ENCODE measurements around the gene SPDYE18. TPM values are rescaled to one million over a fixed set of nuclear protein-coding genes. Genes with fewer than 3 reads are reported as not detected.
"Not testable (repeated sequence)": the region's sequence is repeated elsewhere in the genome, so short reads cannot be mapped to it uniquely, and the experiment has no call there.

Gene SPDYE18, protein sequence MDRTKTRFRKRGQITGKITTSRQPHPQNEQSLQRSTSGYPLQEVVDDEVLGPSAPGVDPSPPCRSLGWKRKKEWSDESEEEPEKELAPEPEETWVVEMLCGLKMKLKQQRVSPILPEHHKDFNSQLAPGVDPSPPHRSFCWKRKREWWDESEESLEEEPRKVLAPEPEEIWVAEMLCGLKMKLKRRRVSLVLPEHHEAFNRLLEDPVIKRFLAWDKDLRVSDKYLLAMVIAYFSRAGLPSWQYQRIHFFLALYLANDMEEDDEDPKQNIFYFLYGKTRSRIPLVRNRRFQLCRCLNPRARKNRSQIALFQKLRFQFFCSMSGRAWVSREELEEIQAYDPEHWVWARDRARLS
- total RNA-seq (2013; cell fraction: nucleolus; rRNA removed), result 0.69 TPM in 1 of 2 replicates, not detected in the other
- total RNA-seq (2014; rRNA removed), result 0.16 and 0.23 TPM in 2 replicates
- 0.27 TPM in 1 of 2 replicates, not detected in the other for total RNA-seq (2014; rRNA removed; fragmentation: Illumina TruSeq; extraction: Trizol)
- total RNA-seq (2021), result 0.74 TPM in 1 of 2 replicates, not detected in the other
- not detected for polyA plus RNA-seq (2011; ENCODE audit: low read depth)
- polyA plus RNA-seq (2011; rRNA removed), result 0.20 and 0.23 TPM in 2 replicates
- 0.07 and 0.27 TPM in 2 replicates for polyA plus RNA-seq (2011; cell fraction: cytosol; rRNA removed)
- polyA plus RNA-seq (2011; cell fraction: nucleus; rRNA removed), result 0.20 and 0.33 TPM in 2 replicates
- not detected in 2 replicates for polyA plus RNA-seq (2012)
- polyA plus RNA-seq (2014; fragmentation: Illumina TruSeq; extraction: Trizol), result 0.29 TPM in 1 of 2 replicates, not detected in the other
- polyA plus RNA-seq (2014; fragmentation: Nextera tagmentation; extraction: Ambion mirVana), result not detected
- 0.56 TPM in 1 of 2 replicates, not detected in the other for polyA plus RNA-seq (2014; rRNA removed)
- polyA plus RNA-seq (2016; fragmentation: Nextera tagmentation; extraction: Ambion mirVana), result under 1 TPM in 1 of 2 experiments, not detected in 1; 0.39 TPM
- polyA minus RNA-seq (2011; rRNA and poly(A)+ RNA removed), result not detected in 2 replicates
- not detected in 2 replicates for polyA minus RNA-seq (2011; cell fraction: cytosol; rRNA and poly(A)+ RNA removed)
- 0.38 TPM in 1 of 2 replicates, not detected in the other for polyA minus RNA-seq (2011; cell fraction: nucleus; rRNA and poly(A)+ RNA removed)
- percentile 31 among the genes with signal in this experiment for Bru-seq, nascent RNA
- percentile 33 among the genes with signal in this experiment for BruChase-seq, experiment 1, labeled RNA remaining after a 6-hour chase
- percentile 36 among the genes with signal in this experiment for BruChase-seq, experiment 2, labeled RNA remaining after a 2-hour chase
- long read RNA-seq, experiment 1, result 0 reads
- long read RNA-seq, experiment 2, partial matches to known transcripts, result 0 of 5 reads
- long read RNA-seq, experiment 2, other reads (novel, unspliced or antisense), result 5 of 5 reads

DNA sequence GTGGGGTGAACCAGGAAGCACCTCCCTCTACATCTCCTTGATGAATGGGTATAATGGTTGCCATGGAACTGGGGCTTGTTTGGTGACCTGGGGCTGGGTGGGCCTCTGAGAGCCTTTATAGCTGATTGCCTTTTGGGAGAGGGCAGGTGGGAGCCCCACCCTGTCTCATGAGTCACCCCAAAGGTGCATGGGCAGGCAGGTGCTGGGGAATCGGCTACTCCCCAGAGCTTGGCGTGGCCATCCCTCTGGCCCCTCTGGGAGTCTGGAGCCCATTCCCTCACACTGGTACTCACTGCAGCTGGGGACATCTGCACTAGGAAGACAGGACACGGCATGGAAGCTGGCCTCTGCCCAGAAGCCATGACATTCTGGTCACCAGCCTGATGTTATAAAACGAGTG is at the start of gene SPDYE18:
TSS of gene SPDYE18 (minus strand) at position 2 of the 400 bp plus-strand sequence. CDS start 2,046 bp downstream, outside the sequence.
- H3K36me3 ChIP-seq (ENCODE audit: control insufficient read depth in 2 of 2, insufficient read depth in 2 of 2, low read length in 1 of 2); DNase-seq (ENCODE audit: low read depth, low spot score); in situ Hi-C loops (cut with MboI); H3K27me3 ChIP-seq (replicated peaks in 1 of 2; ENCODE audit: control insufficient read depth in 2 of 2, insufficient read depth in 2 of 2, low read length in 1 of 2); H4K20me1 ChIP-seq (ENCODE audit: control insufficient read depth, insufficient read depth); SMC1A ChIA-PET (ENCODE audit: uncharacterized antibody, unreplicated experiment); H3K4me2 ChIP-seq (ENCODE audit: control insufficient read depth, insufficient read depth); H3K9ac ChIP-seq (ENCODE audit: control insufficient read depth, insufficient read depth, low read length); H3K79me2 ChIP-seq (ENCODE audit: control insufficient read depth, insufficient read depth, low read length); H3K4me1 ChIP-seq (ENCODE audit: control insufficient read depth, insufficient read depth, low read length); CTCF ChIA-PET; intact Hi-C loops (cut with micrococcal nuclease; ENCODE audit: unreplicated experiment); H2AFZ ChIP-seq (ENCODE audit: control insufficient read depth, low read depth, low read length); RAD21 ChIA-PET (ENCODE audit: unreplicated experiment); BruUV-seq (replicated peaks); POLR2A ChIA-PET; H3K9me3 ChIP-seq (replicated peaks; ENCODE audit: control insufficient read depth, insufficient read depth, low read length); H3K27ac ChIP-seq (ENCODE audit: control insufficient read depth, insufficient read depth); FAIRE-seq; ATAC-seq; H3K4me3 ChIP-seq: not testable (repeated sequence)
- WGBS (ENCODE audit: insufficient coverage, insufficient replicate concordance, low lambda C conversion rate, missing lambda C conversion rate), result 61% methylated on average over 3 of the region's 4 CpGs

DNA sequence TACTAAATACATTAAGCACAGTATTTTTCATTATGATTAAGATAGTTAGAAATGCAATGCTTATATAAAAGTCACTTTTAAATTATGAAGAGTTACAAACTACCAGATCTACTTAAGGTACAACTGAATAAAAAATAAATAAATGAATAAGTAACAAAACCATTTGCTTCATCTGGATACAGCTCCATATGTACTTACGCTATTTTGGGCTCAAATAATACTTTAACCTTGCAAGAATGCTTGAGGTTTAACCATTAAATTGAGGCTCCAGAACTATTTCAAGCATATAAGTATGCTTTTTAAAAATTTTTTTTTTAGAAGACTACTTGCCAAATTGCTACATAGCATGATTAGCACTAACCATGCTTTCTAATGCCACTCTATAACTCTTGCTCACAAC is 46.0 kb upstream of the SPDYE18 start:
- in situ Hi-C loops (cut with MboI); BruUV-seq (replicated peaks): not testable (repeated sequence)
- 100% methylated on average over 1 of the region's 1 CpG for WGBS (ENCODE audit: insufficient coverage, insufficient replicate concordance, low lambda C conversion rate, missing lambda C conversion rate)

DNA sequence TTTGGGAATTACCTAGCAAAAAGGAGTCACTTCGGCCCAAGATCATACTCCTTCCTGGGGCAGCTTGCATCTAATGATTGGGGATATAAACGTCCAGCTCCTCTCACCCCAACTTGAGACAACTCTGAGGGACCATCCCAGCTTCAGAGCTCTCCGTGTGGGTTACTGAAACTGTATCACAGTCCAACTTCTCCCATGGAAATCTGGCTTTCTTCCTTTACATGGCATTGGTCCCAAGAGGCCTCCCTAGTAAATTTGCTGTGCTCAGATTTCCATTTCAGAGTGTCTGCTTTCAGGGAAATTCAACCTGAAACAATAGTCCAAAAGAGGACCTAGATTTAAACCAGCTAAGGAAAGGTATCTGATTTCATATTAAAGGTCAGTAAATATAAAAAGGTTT is 45.3 kb upstream of the SPDYE18 start:
- H3K27me3 ChIP-seq (replicated peaks in 1 of 2; ENCODE audit: control insufficient read depth in 2 of 2, insufficient read depth in 2 of 2, low read length in 1 of 2); H3K79me2 ChIP-seq (ENCODE audit: control insufficient read depth, insufficient read depth, low read length); H3K4me2 ChIP-seq (ENCODE audit: control insufficient read depth, insufficient read depth); DNase-seq (ENCODE audit: low read depth, low spot score); H3K4me1 ChIP-seq (ENCODE audit: control insufficient read depth, insufficient read depth, low read length); RAD21 ChIA-PET (ENCODE audit: unreplicated experiment); BruUV-seq (replicated peaks); ATAC-seq; H3K9me3 ChIP-seq (replicated peaks; ENCODE audit: control insufficient read depth, insufficient read depth, low read length); intact Hi-C loops (cut with micrococcal nuclease; ENCODE audit: unreplicated experiment); SMC1A ChIA-PET (ENCODE audit: uncharacterized antibody, unreplicated experiment); in situ Hi-C loops (cut with MboI); H2AFZ ChIP-seq (ENCODE audit: control insufficient read depth, low read depth, low read length); H3K36me3 ChIP-seq (ENCODE audit: control insufficient read depth in 2 of 2, insufficient read depth in 2 of 2, low read length in 1 of 2); H3K9ac ChIP-seq (ENCODE audit: control insufficient read depth, insufficient read depth, low read length); H4K20me1 ChIP-seq (ENCODE audit: control insufficient read depth, insufficient read depth); H3K27ac ChIP-seq (ENCODE audit: control insufficient read depth, insufficient read depth); POLR2A ChIA-PET; CTCF ChIA-PET; FAIRE-seq; H3K4me3 ChIP-seq: not testable (repeated sequence)
- WGBS (ENCODE audit: insufficient coverage, insufficient replicate concordance, low lambda C conversion rate, missing lambda C conversion rate), result 42% methylated on average over 3 of the region's 3 CpGs

More for the DNA sequence above, 46.0 kb upstream of the SPDYE18 start:
- intact Hi-C loops (cut with micrococcal nuclease; ENCODE audit: unreplicated experiment); FAIRE-seq; H3K9me3 ChIP-seq (replicated peaks; ENCODE audit: control insufficient read depth, insufficient read depth, low read length); CTCF ChIA-PET; H3K36me3 ChIP-seq (ENCODE audit: control insufficient read depth in 2 of 2, insufficient read depth in 2 of 2, low read length in 1 of 2); H3K4me3 ChIP-seq; DNase-seq (ENCODE audit: low read depth, low spot score); H3K4me1 ChIP-seq (ENCODE audit: control insufficient read depth, insufficient read depth, low read length); SMC1A ChIA-PET (ENCODE audit: uncharacterized antibody, unreplicated experiment); H2AFZ ChIP-seq (ENCODE audit: control insufficient read depth, low read depth, low read length); H3K27ac ChIP-seq (ENCODE audit: control insufficient read depth, insufficient read depth); H3K9ac ChIP-seq (ENCODE audit: control insufficient read depth, insufficient read depth, low read length); H3K79me2 ChIP-seq (ENCODE audit: control insufficient read depth, insufficient read depth, low read length); ATAC-seq; H4K20me1 ChIP-seq (ENCODE audit: control insufficient read depth, insufficient read depth); H3K27me3 ChIP-seq (replicated peaks in 1 of 2; ENCODE audit: control insufficient read depth in 2 of 2, insufficient read depth in 2 of 2, low read length in 1 of 2); RAD21 ChIA-PET (ENCODE audit: unreplicated experiment); H3K4me2 ChIP-seq (ENCODE audit: control insufficient read depth, insufficient read depth); POLR2A ChIA-PET: not testable (repeated sequence)

Data from GM12878 (cell line).